ENCODE measurements around the gene PLCD3. TPM values are rescaled to one million over a fixed set of nuclear protein-coding genes. Genes with fewer than 3 reads are reported as not detected.

Gene PLCD3
- total RNA-seq, 2 experiments from 2014 or later, result 4.6 to 5.1 TPM

DNA sequence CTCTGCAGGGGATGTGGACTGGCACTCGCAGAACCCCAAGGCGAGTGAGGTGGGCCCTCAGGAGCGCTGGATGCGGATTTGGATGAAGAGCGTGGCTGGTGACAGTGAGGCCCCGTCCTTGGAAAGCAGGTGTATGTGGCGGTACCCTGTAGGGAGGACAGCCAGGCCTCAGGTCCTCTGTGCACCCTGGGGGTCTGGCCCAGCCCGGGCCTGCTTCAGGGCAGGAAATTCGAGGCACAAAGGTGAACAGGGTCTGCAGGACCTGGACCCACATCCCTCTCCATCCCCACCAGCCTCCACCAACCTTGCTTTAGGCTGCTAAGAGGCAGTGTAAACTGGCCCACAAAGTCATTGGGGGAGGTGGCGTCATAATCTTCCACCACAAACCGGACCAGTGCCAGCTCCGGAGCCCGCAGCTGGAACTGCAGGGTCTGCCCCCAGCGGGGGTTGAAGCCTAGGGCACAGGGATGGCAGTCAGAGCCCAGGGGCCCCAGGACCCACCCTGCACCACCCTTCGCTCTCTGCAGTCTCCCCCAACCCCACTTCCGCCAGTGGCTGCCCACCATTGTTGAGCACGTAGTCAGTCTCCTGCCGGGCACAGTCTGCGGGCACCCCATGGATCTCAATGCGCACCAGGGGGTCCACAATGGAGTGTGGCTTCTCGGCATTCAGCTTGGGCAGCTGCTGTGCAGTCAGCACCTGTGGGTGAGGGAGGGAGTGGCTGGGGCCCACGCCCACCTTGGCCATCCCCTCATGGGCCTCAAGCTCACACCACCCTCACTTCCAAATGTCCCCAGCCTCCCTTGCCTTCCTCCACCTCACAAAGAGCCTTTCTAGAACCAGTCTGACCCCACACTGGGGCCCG, 19.5 kb downstream of the PLCD3 start:
- ChIA-PET POLR2A (no interaction called here), CTCF (no interaction called here)

GRCh38 chr17:45111850-45112249, 20.5 kb downstream of the PLCD3 start:
- CTCF ChIA-PET, result no interaction called here
- POLR2A ChIA-PET, result no interaction called here

GRCh38 chr17:45110676-45111611, 21.4 kb downstream of the PLCD3 start:
- CTCF ChIA-PET, result no interaction called here
- POLR2A ChIA-PET, result no interaction called here

DNA sequence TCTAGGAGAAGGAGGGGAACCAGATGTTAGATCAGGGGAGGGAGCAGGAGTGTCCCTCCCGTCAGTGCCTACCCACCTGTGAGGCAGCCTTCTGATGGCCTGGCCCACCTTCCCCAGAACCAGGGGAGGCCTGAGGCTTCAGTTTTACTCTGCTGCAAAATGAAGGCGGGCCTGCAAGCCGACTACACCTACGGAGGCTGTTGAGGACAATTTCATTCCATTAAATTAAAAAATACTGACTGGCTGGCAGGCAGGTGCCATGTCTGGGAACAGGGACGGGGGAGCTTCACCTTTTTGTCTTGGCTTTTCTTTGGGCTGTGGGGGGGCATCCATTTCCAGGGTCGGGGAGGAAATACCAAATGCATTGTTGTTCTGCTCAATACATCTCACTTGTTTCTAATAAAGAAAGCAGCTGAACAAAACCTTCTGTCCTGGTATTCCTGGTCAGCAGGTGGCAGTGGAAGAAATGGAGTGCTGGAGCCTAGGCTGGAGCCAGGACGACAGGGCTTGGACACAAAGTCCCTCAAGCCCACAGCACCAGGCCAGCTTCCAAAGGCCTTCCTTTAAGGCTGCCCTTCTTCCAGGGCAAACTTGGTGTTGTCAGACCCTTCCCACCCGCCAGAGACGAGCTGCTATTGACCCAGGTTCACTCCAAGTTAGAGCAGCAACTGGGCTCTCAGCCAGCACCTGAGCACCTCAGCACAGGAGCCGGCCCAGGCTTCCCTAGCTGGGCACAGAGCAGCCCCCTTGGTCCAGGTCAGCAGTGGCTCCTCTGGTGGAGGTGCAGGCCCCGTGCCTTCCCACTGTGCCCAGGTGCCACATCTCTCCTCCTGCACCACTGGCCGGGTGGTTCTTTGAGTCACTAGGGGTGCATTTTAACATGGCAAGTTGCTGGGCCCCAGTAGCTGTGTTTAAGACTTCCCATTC, 23.5 kb downstream of the PLCD3 start:
- CTCF ChIA-PET, result interaction anchor here (0.8 to 3.0 kb wide), 4 partner anchors 10 to 575 kb away, joined by 3 to 12 read pairs (median 4); partner anchors contain the start of gene ACBD4
- POLR2A ChIA-PET, result no interaction called here

DNA sequence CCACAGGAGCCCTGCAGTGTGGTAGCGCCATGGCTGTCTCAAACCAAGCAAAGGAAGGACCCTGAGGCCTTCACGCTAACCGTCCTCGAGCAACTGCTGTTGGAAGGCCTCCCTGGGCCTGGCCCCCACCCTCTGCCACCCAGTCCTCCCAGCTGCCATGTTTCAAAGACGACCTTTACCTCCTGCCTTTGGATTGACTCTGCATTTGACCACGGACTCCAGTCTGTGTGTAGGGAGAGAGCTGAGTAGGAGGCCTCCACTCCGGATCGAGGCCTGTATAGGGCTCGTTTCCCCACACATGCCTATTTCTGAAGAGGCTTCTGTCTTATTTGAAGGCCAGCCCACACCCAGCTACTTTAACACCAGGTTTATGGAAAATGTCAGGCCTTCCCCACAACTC, 24.3 kb downstream of the PLCD3 start:
- POLR2A ChIA-PET, result no interaction called here
- CTCF ChIA-PET, result interaction anchor here (0.9 to 3.0 kb wide), 2 partner anchors 9 to 27 kb away, joined by 4 to 12 read pairs; partner anchors contain the start of gene ACBD4

- POLR2A ChIA-PET, result no interaction called here
These were observed 24.9 kb downstream of the PLCD3 start for GRCh38 chr17:45107293-45108010.

GRCh38 chr17:45106582-45106981, 25.7 kb downstream of the PLCD3 start:
- ChIA-PET CTCF (no interaction called here), POLR2A (no interaction called here)

More at GRCh38 chr17:45107293-45108010, 24.9 kb downstream of the PLCD3 start:
- CTCF ChIA-PET, result interaction anchor here (3.0 kb wide), 1 partner anchor 8 kb away, joined by 12 read pairs; no protein-coding TSS in a partner anchor

DNA sequence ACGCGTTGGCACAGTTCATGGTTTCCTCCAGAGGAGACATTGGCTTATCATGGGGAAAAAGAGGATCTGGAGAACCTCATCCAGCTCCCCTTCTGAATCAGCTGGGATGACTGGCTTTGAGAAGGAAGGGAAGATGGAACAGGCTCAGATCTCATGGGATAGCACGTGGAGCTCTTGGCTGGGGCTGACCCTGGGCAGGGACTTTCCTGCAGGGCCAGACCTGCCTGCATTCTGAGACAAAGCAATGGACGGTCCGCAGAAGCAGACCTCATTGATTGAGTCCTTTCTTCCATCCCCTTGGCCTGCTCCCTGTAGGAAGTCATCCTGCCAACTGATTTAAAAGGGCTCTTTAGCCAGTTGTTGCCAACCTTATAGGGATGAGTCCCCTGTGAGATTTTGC, 26.2 kb downstream of the PLCD3 start:
- ChIA-PET CTCF (interaction anchor here (1.1 kb wide), 1 partner anchor 29 kb away, joined by 3 read pairs; the partner anchor contains the start of gene ACBD4), POLR2A (interaction anchor here (0.6 kb wide), 1 partner anchor 92 kb away, joined by 3 read pairs; no protein-coding TSS in a partner anchor)

- CTCF ChIA-PET, result interaction anchor here (1.1 kb wide), 1 partner anchor 30 kb away, joined by 3 read pairs; the partner anchor contains the start of gene ACBD4
- POLR2A ChIA-PET, result interaction anchor here (0.6 kb wide), 1 partner anchor 1560 kb away, joined by 3 read pairs; no protein-coding TSS in a partner anchor
These were observed 27.2 kb downstream of the PLCD3 start for GRCh38 chr17:45104907-45105624.

DNA sequence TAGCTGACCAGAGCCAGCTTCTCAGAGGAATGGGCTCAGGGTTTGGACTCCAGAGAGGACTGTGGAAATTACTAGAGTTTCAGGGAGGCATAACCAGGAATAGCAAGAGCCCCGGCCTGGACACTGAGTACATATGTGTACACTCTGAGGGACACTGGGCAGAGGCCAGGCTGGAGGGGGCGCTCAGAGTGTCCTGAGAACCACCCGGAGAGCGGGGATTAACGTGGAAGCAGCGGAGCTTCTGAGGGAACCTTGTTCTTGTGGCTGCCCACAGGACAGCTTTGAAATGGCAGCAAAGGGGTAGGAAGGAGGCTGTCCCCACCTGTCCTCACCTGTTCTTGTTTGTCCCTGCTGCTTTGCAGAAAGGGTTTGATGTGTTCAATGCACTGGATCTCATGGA, 27.8 kb downstream of the PLCD3 start:
- ChIA-PET POLR2A (interaction anchor here (0.6 kb wide), 1 partner anchor 1560 kb away, joined by 3 read pairs; no protein-coding TSS in a partner anchor), CTCF (interaction anchor here (0.5 kb wide), 1 partner anchor 26 kb away, joined by 3 read pairs; no protein-coding TSS in a partner anchor)

GRCh38 chr17:45104029-45104428, 28.3 kb downstream of the PLCD3 start:
- POLR2A ChIA-PET, result no interaction called here

DNA sequence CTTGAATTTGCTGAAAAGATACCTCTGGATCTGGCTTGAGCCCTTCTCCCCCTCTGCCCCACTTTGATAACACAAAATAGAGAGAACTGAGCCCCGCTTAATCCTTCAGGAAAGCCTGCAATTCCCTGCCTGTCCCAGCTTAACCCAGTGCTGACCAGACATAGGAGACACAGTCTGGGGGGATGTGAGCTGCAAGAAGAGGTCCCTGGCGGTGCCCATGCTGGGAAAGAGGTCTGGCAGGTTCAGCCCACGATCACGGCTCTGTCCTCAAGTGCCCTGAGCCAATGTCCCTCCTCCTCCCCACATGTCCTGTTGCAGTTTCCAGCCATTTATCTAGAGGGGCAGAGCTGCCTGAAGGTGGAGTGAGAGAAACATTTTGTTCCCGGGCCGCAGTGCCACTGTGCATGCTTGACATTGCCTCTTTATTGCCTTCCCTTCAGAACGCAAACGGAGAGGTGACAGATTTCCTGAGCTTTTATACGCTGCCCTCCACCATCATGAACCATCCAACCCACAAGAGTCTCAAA, 29.0 kb downstream of the PLCD3 start:
- POLR2A ChIA-PET, result no interaction called here
- CTCF ChIA-PET, result no interaction called here

More at GRCh38 chr17:45104029-45104428, 28.3 kb downstream of the PLCD3 start:
- CTCF ChIA-PET, result interaction anchor here (0.5 kb wide), 1 partner anchor 27 kb away, joined by 3 read pairs; no protein-coding TSS in a partner anchor

GRCh38 chr17:45102856-45103255, 29.5 kb downstream of the PLCD3 start:
- POLR2A ChIA-PET, result no interaction called here
- CTCF ChIA-PET, result no interaction called here

- POLR2A ChIA-PET, result no interaction called here
- CTCF ChIA-PET, result no interaction called here
These were observed 30.2 kb downstream of the PLCD3 start for GRCh38 chr17:45101883-45102811.

DNA sequence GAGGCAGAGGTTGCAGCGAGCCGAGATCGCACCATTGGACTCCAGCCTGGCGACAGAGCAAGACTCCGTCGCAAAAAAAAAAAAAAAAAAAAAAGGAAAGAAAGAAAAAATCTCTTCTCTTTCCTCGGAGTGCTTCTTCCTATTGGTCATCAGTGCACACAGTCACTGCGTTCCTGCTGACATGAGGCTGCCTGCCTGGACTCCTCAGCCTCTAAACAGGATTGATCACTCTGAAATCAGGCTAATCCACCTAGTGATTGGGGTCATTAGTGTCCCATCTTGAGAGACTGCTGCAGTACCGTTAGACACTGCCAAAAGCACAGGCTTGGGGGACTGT, 30.8 kb downstream of the PLCD3 start:
- POLR2A ChIA-PET, result no interaction called here
- CTCF ChIA-PET, result interaction anchor here (0.7 kb wide), 2 partner anchors 20 to 49 kb away, joined by 3 to 4 read pairs; no protein-coding TSS in a partner anchor

Measured in activated CD8-positive, alpha-beta memory T cell treated with anti-CD3 and anti-CD28 coated beads for 36 hours (primary cell).